ENCODE results near the gene PACRG. TPM values are rescaled to one million over a fixed set of nuclear protein-coding genes. Genes with fewer than 3 reads are reported as not detected.
A peak's percentile ranks its signal among the peaks of the same experiment; 100 is the strongest.

PACRG gene
- total RNA-seq, 1 donor from 2014 or later: under 0.01 TPM

DNA sequence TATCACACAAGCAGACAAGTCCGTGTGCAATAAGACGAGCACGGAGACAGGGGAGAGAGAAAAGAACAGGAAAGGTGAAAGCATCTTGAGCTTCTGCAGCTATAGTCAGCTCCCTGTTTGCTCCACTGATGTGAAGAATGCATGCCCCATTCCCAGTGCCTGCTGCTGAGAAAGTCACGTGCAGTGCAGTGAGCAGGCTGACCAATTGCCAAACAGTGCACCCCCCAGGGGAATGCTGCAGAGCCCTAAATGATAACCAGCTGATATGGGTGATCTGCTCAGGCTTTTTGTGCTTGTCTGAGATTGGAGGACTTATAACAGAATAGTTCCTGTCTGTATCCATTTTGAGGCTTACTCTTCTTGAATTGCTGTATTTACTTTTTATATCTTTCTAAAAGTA lies 121.5 kb downstream of the PACRG start:
- H3K4me3 ChIP-seq (ENCODE audit: low read depth, low read length): no peak overlapping the region
- no peaks in the 10 kb centered on the region for H3K36me3 ChIP-seq (ENCODE audit: control insufficient read depth, insufficient read depth, low read length)
- no peak for TF ChIP-seq CTCF (IDR thresholded peaks at IDR 0.05; ENCODE audit: insufficient read depth, low read length, severe bottlenecking)
- no peak for DNase-seq (ENCODE audit: low read depth)
- H3K27me3 ChIP-seq (ENCODE audit: control insufficient read depth, insufficient read depth, low read length): no peaks in the 10 kb centered on the region
- no peak for FAIRE-seq

- no peak for FAIRE-seq
- no peaks in the 10 kb centered on the region for H3K27me3 ChIP-seq (ENCODE audit: control insufficient read depth, insufficient read depth, low read length)
- no peaks in the 10 kb centered on the region for H3K36me3 ChIP-seq (ENCODE audit: control insufficient read depth, insufficient read depth, low read length)
- H3K4me3 ChIP-seq (ENCODE audit: low read depth, low read length): no peak overlapping the region
- TF ChIP-seq CTCF (IDR thresholded peaks at IDR 0.05; ENCODE audit: insufficient read depth, low read length, severe bottlenecking): no peak
- no peak for DNase-seq (ENCODE audit: low read depth)
These were observed 124.4 kb downstream of the PACRG start for GRCh38 chr6:162852192-162852591.

- DNase-seq (ENCODE audit: low read depth) (no peak), FAIRE-seq (no peak)
- Histone ChIP-seq H3K36me3 (ENCODE audit: control insufficient read depth, insufficient read depth, low read length) (no peaks in the 10 kb centered on the region), H3K27me3 (ENCODE audit: control insufficient read depth, insufficient read depth, low read length) (no peaks in the 10 kb centered on the region), H3K4me3 (ENCODE audit: low read depth, low read length) (no peak overlapping the region)
- TF ChIP-seq CTCF (IDR thresholded peaks at IDR 0.05; ENCODE audit: insufficient read depth, low read length, severe bottlenecking): no peak
These were observed 125.2 kb downstream of the PACRG start for GRCh38 chr6:162852840-162853577.

- no peak for TF ChIP-seq CTCF (IDR thresholded peaks at IDR 0.05; ENCODE audit: insufficient read depth, low read length, severe bottlenecking)
- H3K4me3 ChIP-seq (ENCODE audit: low read depth, low read length): no peak overlapping the region
- H3K27me3 ChIP-seq (ENCODE audit: control insufficient read depth, insufficient read depth, low read length): no peaks in the 10 kb centered on the region
- DNase-seq (ENCODE audit: low read depth) (no peak), FAIRE-seq (no peak)
- no peaks in the 10 kb centered on the region for H3K36me3 ChIP-seq (ENCODE audit: control insufficient read depth, insufficient read depth, low read length)
These were observed 126.5 kb downstream of the PACRG start for GRCh38 chr6:162854228-162854627.

- Histone ChIP-seq H3K27me3 (ENCODE audit: control insufficient read depth, insufficient read depth, low read length) (no peaks in the 10 kb centered on the region), H3K4me3 (ENCODE audit: low read depth, low read length) (no peak overlapping the region), H3K36me3 (ENCODE audit: control insufficient read depth, insufficient read depth, low read length) (no peaks in the 10 kb centered on the region)
- DNase-seq (ENCODE audit: low read depth) (no peak), FAIRE-seq (no peak)
- TF ChIP-seq CTCF (IDR thresholded peaks at IDR 0.05; ENCODE audit: insufficient read depth, low read length, severe bottlenecking): no peak
These were observed 127.0 kb downstream of the PACRG start for GRCh38 chr6:162854734-162855191.

GRCh38 chr6:162856885-162857284 lies 129.1 kb downstream of the PACRG start:
- H3K27me3 ChIP-seq (ENCODE audit: control insufficient read depth, insufficient read depth, low read length): no peaks in the 10 kb centered on the region
- H3K36me3 ChIP-seq (ENCODE audit: control insufficient read depth, insufficient read depth, low read length): no peaks in the 10 kb centered on the region
- FAIRE-seq (no peak), DNase-seq (ENCODE audit: low read depth) (peak; percentile 85)
- peak; percentile 73 for TF ChIP-seq CTCF (IDR thresholded peaks at IDR 0.05; ENCODE audit: insufficient read depth, low read length, severe bottlenecking)
- H3K4me3 ChIP-seq (ENCODE audit: low read depth, low read length): no peak overlapping the region
